ENCODE data around the gene UVRAG. TPM values are rescaled to one million over a fixed set of nuclear protein-coding genes. Genes with fewer than 3 reads are reported as not detected.
A peak's percentile ranks its signal among the peaks of the same experiment; 100 is the strongest.

Gene UVRAG
- total and polyA plus RNA-seq, 10 donors, result 13.8 to 80.8 (median 42.9) TPM

- 96 to 100% (median 98%) methylated on average over 2 of the region's 2 CpGs for WGBS, 5 donors
- no peak overlapping the region for H3K4me3 ChIP-seq
- H3K9me3 ChIP-seq, result no peaks in the 10 kb centered on the region
- H3K4me1 ChIP-seq, result peaks cover 0 to 25% (median 16%) of the 10 kb centered on the region in 6 donors
- TF ChIP-seq POLR2AphosphoS5 (IDR thresholded peaks at IDR 0.05), result no peak
- no peak for TF ChIP-seq POLR2A (IDR thresholded peaks at IDR 0.05)
- TF ChIP-seq CTCF (IDR thresholded peaks at IDR 0.05 in 8 of 11, conservative IDR thresholded peaks at IDR 0.05 in 3 of 11), result no peak
- intact Hi-C loops (cut with DNase I; ENCODE audit: low total_unique reads), result loop anchor here (10.0 kb wide), 1 partner anchor 155 kb away; no protein-coding TSS in a partner anchor
- H3K27ac ChIP-seq, result no peak overlapping the region
- H3K36me3 ChIP-seq, result peaks cover 0 to 66% (median 0%) of the 10 kb centered on the region in 6 donors
- DNase-seq, result no peak
- H3K27me3 ChIP-seq (replicated peaks in 1 of 7), result no peaks in the 10 kb centered on the region
Observed at GRCh38 chr11:75859614-75860013, 44.6 kb downstream of the UVRAG start.

- H3K27ac ChIP-seq, result no peak overlapping the region
- 93 to 98% (median 95%) methylated on average over 2 of the region's 2 CpGs for WGBS, 5 donors
Observed at GRCh38 chr11:75862437-75862836, 47.4 kb downstream of the UVRAG start.

GRCh38 chr11:75867778-75868374, 52.9 kb downstream of the UVRAG start:
- H3K27ac ChIP-seq, result no peak overlapping the region
- H3K36me3 ChIP-seq, result peaks cover 0 to 37% (median 0%) of the 10 kb centered on the region in 6 donors
- TF ChIP-seq CTCF (IDR thresholded peaks at IDR 0.05 in 8 of 11, conservative IDR thresholded peaks at IDR 0.05 in 3 of 11) (peak; percentile 28 to 85 (median 72)), POLR2A (IDR thresholded peaks at IDR 0.05) (no peak), POLR2AphosphoS5 (IDR thresholded peaks at IDR 0.05) (no peak)
- intact Hi-C loops (cut with DNase I; ENCODE audit: low total_unique reads), result loop anchor here (2.0 to 10.0 kb wide), 2 partner anchors 65 to 163 kb away; no protein-coding TSS in a partner anchor
- peaks cover 4 to 63% (median 32%) of the 10 kb centered on the region in 6 donors for H3K4me1 ChIP-seq
- no peaks in the 10 kb centered on the region for H3K9me3 ChIP-seq
- 32 to 44% (median 34%) methylated on average over 6 of the region's 6 CpGs for WGBS, 5 donors
- H3K4me3 ChIP-seq, result no peak overlapping the region
- DNase-seq, result no peak
- no peaks in the 10 kb centered on the region for H3K27me3 ChIP-seq (replicated peaks in 1 of 7)

More at GRCh38 chr11:75862437-75862836, 47.4 kb downstream of the UVRAG start:
- no peak for DNase-seq
- Histone ChIP-seq H3K27me3 (replicated peaks in 1 of 7) (no peaks in the 10 kb centered on the region), H3K4me3 (no peak overlapping the region), H3K9me3 (no peaks in the 10 kb centered on the region), H3K4me1 (peaks cover 0 to 32% (median 17%) of the 10 kb centered on the region in 6 donors), H3K36me3 (peaks cover 0 to 60% (median 0%) of the 10 kb centered on the region in 6 donors)
- intact Hi-C loops (cut with DNase I; ENCODE audit: low total_unique reads), result loop anchor here (10.0 kb wide), 1 partner anchor 158 kb away; no protein-coding TSS in a partner anchor
- TF ChIP-seq POLR2A (IDR thresholded peaks at IDR 0.05) (no peak), CTCF (IDR thresholded peaks at IDR 0.05 in 8 of 11, conservative IDR thresholded peaks at IDR 0.05 in 3 of 11) (no peak), POLR2AphosphoS5 (IDR thresholded peaks at IDR 0.05) (no peak)

- Histone ChIP-seq H3K27ac (no peak overlapping the region), H3K9me3 (no peaks in the 10 kb centered on the region), H3K4me1 (peaks cover 12 to 74% (median 43%) of the 10 kb centered on the region in 6 donors), H3K27me3 (replicated peaks in 1 of 7) (no peaks in the 10 kb centered on the region), H3K4me3 (no peak overlapping the region), H3K36me3 (peaks cover 0 to 33% (median 0%) of the 10 kb centered on the region in 6 donors)
- no peak for TF ChIP-seq CTCF (IDR thresholded peaks at IDR 0.05 in 8 of 11, conservative IDR thresholded peaks at IDR 0.05 in 3 of 11)
- TF ChIP-seq POLR2AphosphoS5 (IDR thresholded peaks at IDR 0.05), result no peak
- TF ChIP-seq POLR2A (IDR thresholded peaks at IDR 0.05), result no peak
- WGBS, 5 donors, result 42 to 74% (median 46%) methylated on average over 1 of the region's 1 CpG
- DNase-seq, result no peak
- intact Hi-C loops (cut with DNase I; ENCODE audit: low total_unique reads), result loop anchor here (10.0 kb wide), 1 partner anchor 164 kb away; no protein-coding TSS in a partner anchor
Observed at GRCh38 chr11:75868990-75869389, 54.0 kb downstream of the UVRAG start.

Measured in spleen (tissue), 11 donors.